Keratinocyte (primary cell): ENCODE results near the gene ARID5B.

Experiments
- EZH2 ChIP-seq: IDR thresholded peaks from one replicate; pipeline ENCODE4 v1.6.1; 2012; ENCODE audit warnings: inconsistent platforms, mild to moderate bottlenecking, low read length, moderate library complexity
- TF ChIP-seq, protein P1 (sequence below), 3 experiments: IDR thresholded peaks in 1 of 3; conservative IDR thresholded peaks in 1 of 3; optimal IDR thresholded peaks in 1 of 3; 2 replicates in 2 of 3; 3 replicates in 1 of 3; pipeline versions ENCODE3 to v1.5.1; 2011; ENCODE audit warnings: low read length in 3 of 3, mild to moderate bottlenecking in 3 of 3, moderate library complexity in 2 of 3, control low read depth in 1 of 3, inconsistent platforms in 1 of 3; ENCODE audit not compliant: insufficient read depth in 2 of 3; ENCODE audit errors: extremely low read depth in 1 of 3

DNA sequence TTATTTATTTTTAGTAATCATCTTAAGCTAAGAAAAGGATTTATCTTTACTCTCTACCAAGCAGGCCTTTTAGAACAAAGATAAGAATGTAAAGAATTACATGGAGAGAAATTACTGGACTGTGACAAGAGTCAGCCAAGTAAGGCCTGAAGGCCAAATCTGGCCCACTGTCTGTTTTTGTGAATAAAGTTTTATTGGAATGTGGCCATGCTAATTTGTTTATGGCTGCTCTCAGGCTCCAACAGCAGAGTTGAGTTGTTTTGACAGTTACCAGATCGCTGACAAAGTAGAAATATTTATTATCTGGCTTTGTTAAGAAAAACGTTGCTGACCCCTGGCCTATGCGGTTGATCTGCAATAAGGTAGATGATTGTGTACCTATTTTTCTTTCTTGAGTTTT is 6.1 kb downstream of the ARID5B start:
- no peak for TF ChIP-seq EZH2
- TF ChIP-seq, protein P1, sequence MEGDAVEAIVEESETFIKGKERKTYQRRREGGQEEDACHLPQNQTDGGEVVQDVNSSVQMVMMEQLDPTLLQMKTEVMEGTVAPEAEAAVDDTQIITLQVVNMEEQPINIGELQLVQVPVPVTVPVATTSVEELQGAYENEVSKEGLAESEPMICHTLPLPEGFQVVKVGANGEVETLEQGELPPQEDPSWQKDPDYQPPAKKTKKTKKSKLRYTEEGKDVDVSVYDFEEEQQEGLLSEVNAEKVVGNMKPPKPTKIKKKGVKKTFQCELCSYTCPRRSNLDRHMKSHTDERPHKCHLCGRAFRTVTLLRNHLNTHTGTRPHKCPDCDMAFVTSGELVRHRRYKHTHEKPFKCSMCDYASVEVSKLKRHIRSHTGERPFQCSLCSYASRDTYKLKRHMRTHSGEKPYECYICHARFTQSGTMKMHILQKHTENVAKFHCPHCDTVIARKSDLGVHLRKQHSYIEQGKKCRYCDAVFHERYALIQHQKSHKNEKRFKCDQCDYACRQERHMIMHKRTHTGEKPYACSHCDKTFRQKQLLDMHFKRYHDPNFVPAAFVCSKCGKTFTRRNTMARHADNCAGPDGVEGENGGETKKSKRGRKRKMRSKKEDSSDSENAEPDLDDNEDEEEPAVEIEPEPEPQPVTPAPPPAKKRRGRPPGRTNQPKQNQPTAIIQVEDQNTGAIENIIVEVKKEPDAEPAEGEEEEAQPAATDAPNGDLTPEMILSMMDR (optimal IDR thresholded peaks at IDR 0.05 in 1 of 3, IDR thresholded peaks at IDR 0.05 in 1 of 3, conservative IDR thresholded peaks at IDR 0.05 in 1 of 3; ENCODE audit: extremely low read depth in 1 of 3, insufficient read depth in 2 of 3, low read length in 3 of 3) = no peak
